HG02759 (cell line): ENCODE measurements around the gene PLEKHN1.
"Not testable (repeated sequence)": the region's sequence is repeated elsewhere in the genome, so short reads cannot be mapped to it uniquely, and the experiment has no call there.

ENCODE experiments used
- ATAC-seq: cut with Tn5 transposase; IDR thresholded peaks from one replicate; pipeline ENCODE4 v1.9.1; 2021; ENCODE audit warnings: mild to moderate bottlenecking, moderate library complexity; ENCODE audit not compliant: unreplicated experiment

PLEKHN1 gene

GRCh38 chr1:973459-974292 lies 7.4 kb downstream of the PLEKHN1 start:
- ATAC-seq: no peak

GRCh38 chr1:974293-974640 lies 8.0 kb downstream of the PLEKHN1 start:
- ATAC-seq: no peak

- no peak for ATAC-seq
These were observed 8.5 kb downstream of the PLEKHN1 start for GRCh38 chr1:974687-975328.

- ATAC-seq: no peak
These were observed 9.1 kb downstream of the PLEKHN1 start for GRCh38 chr1:975365-975764.

GRCh38 chr1:975896-976683 lies 9.8 kb downstream of the PLEKHN1 start:
- no peak for ATAC-seq

- not testable (repeated sequence) for ATAC-seq
These were observed 10.5 kb downstream of the PLEKHN1 start for GRCh38 chr1:976791-977190.

- ATAC-seq: no peak
These were observed 12.0 kb downstream of the PLEKHN1 start for GRCh38 chr1:978069-978834.

GRCh38 chr1:978835-979743 lies 12.8 kb downstream of the PLEKHN1 start:
- ATAC-seq: no peak

GRCh38 chr1:979744-980072 lies 13.4 kb downstream of the PLEKHN1 start:
- no peak for ATAC-seq

GRCh38 chr1:980137-980571 lies 13.9 kb downstream of the PLEKHN1 start:
- ATAC-seq: no peak

- no peak for ATAC-seq
These were observed 14.5 kb downstream of the PLEKHN1 start for GRCh38 chr1:980602-981395.

GRCh38 chr1:981491-981954 lies 15.2 kb downstream of the PLEKHN1 start:
- ATAC-seq: no peak

- ATAC-seq: no peak
These were observed 15.8 kb downstream of the PLEKHN1 start, which contains the start of gene PERM1 for GRCh38 chr1:981955-982558. Gene PERM1, minus strand, starts transcription at chr1:982093. Its CDS starts 1,064 bp downstream, at chr1:981029.

GRCh38 chr1:982765-983436 lies 16.6 kb downstream of the PLEKHN1 start:
- ATAC-seq: no peak

GRCh38 chr1:983798-984475 lies 17.7 kb downstream of the PLEKHN1 start:
- no peak for ATAC-seq

GRCh38 chr1:984476-984814 lies 18.2 kb downstream of the PLEKHN1 start:
- no peak for ATAC-seq

GRCh38 chr1:985126-985525 lies 18.8 kb downstream of the PLEKHN1 start:
- ATAC-seq: no peak

GRCh38 chr1:988061-988460 lies 21.8 kb downstream of the PLEKHN1 start:
- not testable (repeated sequence) for ATAC-seq
